H1 (cell line): ENCODE data around the gene YAF2.
A peak's percentile ranks its signal among the peaks of the same experiment; 100 is the strongest.

Experiments used
- ATF3 ChIP-seq: IDR thresholded peaks from 2 replicates; pipeline ENCODE4 v1.6.1; 2011; ENCODE audit warnings: low read depth, mild to moderate bottlenecking, low read length; ENCODE audit not compliant: insufficient read depth
- CBX8 ChIP-seq: fragments of 300-800, 300-1000 bp; sonication (generic); IDR thresholded peaks from 2 replicates; pipeline ENCODE4 v1.7.1; 2016; ENCODE audit warnings: low read depth, low read length, borderline replicate concordance
- CEBPB ChIP-seq: IDR thresholded peaks from 2 replicates; pipeline ENCODE4 v1.6.1; 2012; ENCODE audit warnings: low read depth, low read length
- CHD7 ChIP-seq: fragments of 300-600 bp; sonication (generic); IDR thresholded peaks from 2 replicates; pipeline ENCODE4 v1.7.1; 2012; ENCODE audit warnings: low read length, moderate library complexity, mild to moderate bottlenecking, inconsistent platforms; ENCODE audit not compliant: insufficient replicate concordance
- CTCF ChIP-seq, 3 experiments: IDR thresholded peaks; 1 replicate in 2 of 3; 2 replicates in 1 of 3; pipeline versions ENCODE4 v1.5.1 to v1.6.1; 2011; ENCODE audit warnings: low read length in 3 of 3, mild to moderate bottlenecking in 3 of 3, inconsistent platforms in 2 of 3, low read depth in 1 of 3, moderate library complexity in 1 of 3; ENCODE audit not compliant: insufficient read depth in 1 of 3; ENCODE audit errors: control extremely low read depth in 1 of 3
- EGR1 ChIP-seq: IDR thresholded peaks from 2 replicates; pipeline ENCODE4 v1.6.1; 2011; ENCODE audit warnings: low read depth, low read length, borderline replicate concordance
- EZH2 ChIP-seq: fragments of 200-600 bp; sonication (generic); IDR thresholded peaks from 2 replicates; pipeline ENCODE4 v1.7.1; 2012; ENCODE audit warnings: low read depth, mild to moderate bottlenecking, moderate library complexity, low read length, inconsistent platforms; ENCODE audit not compliant: severe bottlenecking
- MAFK ChIP-seq: IDR thresholded peaks from 2 replicates; pipeline ENCODE4 v1.6.1; 2012; ENCODE audit warnings: low read depth, mild to moderate bottlenecking, improper control_type of control experiment, low read length
- POLR2A ChIP-seq, 2 experiments: IDR thresholded peaks; 1 replicate in 1 of 2; 2 replicates in 1 of 2; pipeline ENCODE4 v1.6.1; 2011; ENCODE audit warnings: low read depth in 2 of 2, low read length in 2 of 2, mild to moderate bottlenecking in 2 of 2; ENCODE audit errors: control extremely low read depth in 1 of 2
- POLR2AphosphoS5 ChIP-seq: IDR thresholded peaks from 2 replicates; pipeline ENCODE4 v1.6.1; 2011; ENCODE audit warnings: low read depth, low read length
- RFX5 ChIP-seq: IDR thresholded peaks from 2 replicates; pipeline ENCODE4 v1.6.1; 2011; ENCODE audit warnings: low read depth, low read length, improper control_type of control experiment, borderline replicate concordance
- SP1 ChIP-seq: IDR thresholded peaks from 2 replicates; pipeline ENCODE4 v1.6.1; 2011; ENCODE audit warnings: low read depth, low read length
- YY1 ChIP-seq: IDR thresholded peaks from 2 replicates; pipeline ENCODE4 v1.6.1; 2011; ENCODE audit warnings: low read depth, mild to moderate bottlenecking, low read length

- no peak for TF ChIP-seq CTCF (IDR thresholded peaks at IDR 0.05; ENCODE audit: control extremely low read depth in 1 of 3, insufficient read depth in 1 of 3, low read depth in 1 of 3, low read length in 3 of 3)
- TF ChIP-seq YY1: no peak
- no peak for TF ChIP-seq MAFK
- no peak for TF ChIP-seq RFX5
- no peak for TF ChIP-seq POLR2AphosphoS5
- no peak for TF ChIP-seq CHD7
- TF ChIP-seq CBX8: no peak
- peak; percentile 45; the same call in 1 of the 2 replicates for TF ChIP-seq ATF3
- TF ChIP-seq POLR2A (IDR thresholded peaks at IDR 0.05; ENCODE audit: control extremely low read depth in 1 of 2, low read depth in 2 of 2, low read length in 2 of 2): no peak
- TF ChIP-seq EGR1: peak; percentile 81; the same call in 1 of the 2 replicates
- no peak for TF ChIP-seq CEBPB
- no peak for TF ChIP-seq SP1
- peak; percentile 81 for TF ChIP-seq EZH2
These were observed at the start of gene YAF2 for GRCh38 chr12:42238240-42239140.
